ENCODE data around the gene THUMPD2. TPM values are rescaled to one million over a fixed set of nuclear protein-coding genes. Genes with fewer than 3 reads are reported as not detected.
A peak's percentile ranks its signal among the peaks of the same experiment; 100 is the strongest.

THUMPD2 gene
- total RNA-seq, 4 donors from 2014 or later = 4.6 to 11.2 (median 8.6) TPM

- no peaks in the 10 kb centered on the region for H3K27me3 ChIP-seq
- intact Hi-C loops (cut with DNase I; ENCODE audit: low total_unique reads) (no loop called here), in situ Hi-C loops (cut with MboI; ENCODE audit: low sequenced_read_pairs in 4 of 4) (no loop called here)
- no peak overlapping the region for H3K4me3 ChIP-seq
- H3K4me1 ChIP-seq = peaks cover 2 to 11% of the 10 kb centered on the region in 2 donors
- no peak for ATAC-seq
- no peak overlapping the region for H3K27ac ChIP-seq
- no peaks in the 10 kb centered on the region for H3K9me3 ChIP-seq
- no peak for TF ChIP-seq POLR2A (IDR thresholded peaks at IDR 0.05)
- no peak for TF ChIP-seq CTCF (IDR thresholded peaks at IDR 0.05 in 4 of 5, conservative IDR thresholded peaks at IDR 0.05 in 1 of 5)
- peaks cover 0 to 36% of the 10 kb centered on the region in 2 donors for H3K36me3 ChIP-seq
- DNase-seq = no peak
These were observed 41.4 kb downstream of the THUMPD2 start for GRCh38 chr2:39737661-39738060.

- H3K27ac ChIP-seq = no peak overlapping the region
- no peaks in the 10 kb centered on the region for H3K9me3 ChIP-seq
- in situ Hi-C loops (cut with MboI; ENCODE audit: low sequenced_read_pairs in 4 of 4) = no loop called here
- peaks cover under 1 to 13% of the 10 kb centered on the region in 2 donors for H3K4me1 ChIP-seq
- H3K27me3 ChIP-seq = no peaks in the 10 kb centered on the region
- no peak for TF ChIP-seq CTCF (IDR thresholded peaks at IDR 0.05 in 4 of 5, conservative IDR thresholded peaks at IDR 0.05 in 1 of 5)
- no peak for TF ChIP-seq POLR2A (IDR thresholded peaks at IDR 0.05)
- intact Hi-C loops (cut with DNase I; ENCODE audit: low total_unique reads) = no loop called here
- no peak overlapping the region for H3K4me3 ChIP-seq
- ATAC-seq (no peak), DNase-seq (no peak)
- peaks cover 0 to 36% of the 10 kb centered on the region in 2 donors for H3K36me3 ChIP-seq
These were observed 42.4 kb downstream of the THUMPD2 start for GRCh38 chr2:39736640-39737039.

- H3K27me3 ChIP-seq = no peaks in the 10 kb centered on the region
- ATAC-seq (peak in 1 of 2 donors; percentile 60), DNase-seq (peak in 1 of 2 donors; percentile 41)
- TF ChIP-seq POLR2A (IDR thresholded peaks at IDR 0.05) (no peak), CTCF (IDR thresholded peaks at IDR 0.05 in 4 of 5, conservative IDR thresholded peaks at IDR 0.05 in 1 of 5) (no peak)
- intact Hi-C loops (cut with DNase I; ENCODE audit: low total_unique reads) = no loop called here
- in situ Hi-C loops (cut with MboI; ENCODE audit: low sequenced_read_pairs in 4 of 4) = no loop called here
- H3K27ac ChIP-seq = peak overlapping the region in 2 of 4 donors; percentile 11 to 37
- no peaks in the 10 kb centered on the region for H3K9me3 ChIP-seq
- no peak overlapping the region for H3K4me3 ChIP-seq
- peaks cover 0 to 36% of the 10 kb centered on the region in 2 donors for H3K36me3 ChIP-seq
- H3K4me1 ChIP-seq = peaks cover 0 to 13% of the 10 kb centered on the region in 2 donors
These were observed 43.4 kb downstream of the THUMPD2 start for GRCh38 chr2:39735648-39736047.

GRCh38 chr2:39734445-39734844, 44.6 kb downstream of the THUMPD2 start:
- in situ Hi-C loops (cut with MboI; ENCODE audit: low sequenced_read_pairs in 4 of 4) = no loop called here
- Histone ChIP-seq H3K27ac (no peak overlapping the region), H3K9me3 (no peaks in the 10 kb centered on the region), H3K27me3 (no peaks in the 10 kb centered on the region), H3K36me3 (peaks cover 0 to 28% of the 10 kb centered on the region in 2 donors), H3K4me1 (peaks cover 4 to 19% of the 10 kb centered on the region in 2 donors), H3K4me3 (no peak overlapping the region)
- TF ChIP-seq CTCF (IDR thresholded peaks at IDR 0.05 in 4 of 5, conservative IDR thresholded peaks at IDR 0.05 in 1 of 5) = no peak
- TF ChIP-seq POLR2A (IDR thresholded peaks at IDR 0.05) = no peak
- no peak for ATAC-seq
- intact Hi-C loops (cut with DNase I; ENCODE audit: low total_unique reads) = loop anchor here (5.0 kb wide), 2 partner anchors 222 to 357 kb away; no protein-coding TSS in a partner anchor
- no peak for DNase-seq

All from gastrocnemius medialis (tissue), 4 donors.